Measurements from ENCODE around the gene RBFOX2.
A peak's percentile ranks its signal among the peaks of the same experiment; 100 is the strongest.

GRCh38 chr22:36065775-36066544, 37.3 kb upstream of the RBFOX2 start:
- TF ChIP-seq, protein P1, sequence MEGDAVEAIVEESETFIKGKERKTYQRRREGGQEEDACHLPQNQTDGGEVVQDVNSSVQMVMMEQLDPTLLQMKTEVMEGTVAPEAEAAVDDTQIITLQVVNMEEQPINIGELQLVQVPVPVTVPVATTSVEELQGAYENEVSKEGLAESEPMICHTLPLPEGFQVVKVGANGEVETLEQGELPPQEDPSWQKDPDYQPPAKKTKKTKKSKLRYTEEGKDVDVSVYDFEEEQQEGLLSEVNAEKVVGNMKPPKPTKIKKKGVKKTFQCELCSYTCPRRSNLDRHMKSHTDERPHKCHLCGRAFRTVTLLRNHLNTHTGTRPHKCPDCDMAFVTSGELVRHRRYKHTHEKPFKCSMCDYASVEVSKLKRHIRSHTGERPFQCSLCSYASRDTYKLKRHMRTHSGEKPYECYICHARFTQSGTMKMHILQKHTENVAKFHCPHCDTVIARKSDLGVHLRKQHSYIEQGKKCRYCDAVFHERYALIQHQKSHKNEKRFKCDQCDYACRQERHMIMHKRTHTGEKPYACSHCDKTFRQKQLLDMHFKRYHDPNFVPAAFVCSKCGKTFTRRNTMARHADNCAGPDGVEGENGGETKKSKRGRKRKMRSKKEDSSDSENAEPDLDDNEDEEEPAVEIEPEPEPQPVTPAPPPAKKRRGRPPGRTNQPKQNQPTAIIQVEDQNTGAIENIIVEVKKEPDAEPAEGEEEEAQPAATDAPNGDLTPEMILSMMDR (IDR thresholded peaks at IDR 0.05) = peak; percentile 99 to 100 (median 100)
- TF ChIP-seq POLR2A (IDR thresholded peaks at IDR 0.05) = peak in 1 of 2 donors; percentile 55

Measured in tibial nerve (tissue), 3 donors.